Panc1 (cell line): ENCODE measurements around the gene NFE2.
A peak's percentile ranks its signal among the peaks of the same experiment; 100 is the strongest.

Experiments
- CTCF ChIP-seq: fragments of 450-650 bp; IDR thresholded peaks from 2 replicates; pipeline ENCODE4 v1.5.1; 2017; ENCODE audit warnings: mild to moderate bottlenecking
- POLR2AphosphoS5 ChIP-seq: IDR thresholded peaks from 2 replicates; pipeline ENCODE4 v1.6.1; 2012; ENCODE audit warnings: mild to moderate bottlenecking, low read depth, low read length, moderate library complexity
- REST ChIP-seq, 2 experiments: IDR thresholded peaks; 2 replicates each; pipeline ENCODE4 v1.6.1; 2011 to 2012; ENCODE audit warnings: low read depth in 2 of 2, control low read depth in 1 of 2, low read length in 1 of 2, mild to moderate bottlenecking in 1 of 2, moderate library complexity in 1 of 2; ENCODE audit not compliant: insufficient read depth in 1 of 2
- SIN3A ChIP-seq: IDR thresholded peaks from 2 replicates; pipeline ENCODE4 v1.6.1; 2012; ENCODE audit warnings: low read depth, mild to moderate bottlenecking, low read length, moderate library complexity, borderline replicate concordance; ENCODE audit not compliant: insufficient read depth
- TCF7L2 ChIP-seq: IDR thresholded peaks from 2 replicates; pipeline ENCODE4 v1.6.1; 2011; ENCODE audit warnings: mild to moderate bottlenecking, low read depth, low read length, inconsistent platforms

GRCh38 chr12:54259194-54260011 lies 41.4 kb downstream of the NFE2 start:
- TF ChIP-seq CTCF, result no peak
- peak; percentile 62 for TF ChIP-seq POLR2AphosphoS5
- TF ChIP-seq REST (IDR thresholded peaks at IDR 0.05; ENCODE audit: insufficient read depth in 1 of 2, low read depth in 2 of 2, low read length in 1 of 2), result no peak
- TF ChIP-seq SIN3A, result no peak
- TF ChIP-seq TCF7L2, result no peak
